ENCODE measurements around the gene TBCE.

GRCh38 chr1:235336903-235337302, 30.3 kb upstream of the TBCE start:
- TF ChIP-seq CTCF (IDR thresholded peaks at IDR 0.05 in 2 of 3, conservative IDR thresholded peaks at IDR 0.05 in 1 of 3; ENCODE audit: borderline replicate concordance in 1 of 3, insufficient read depth in 1 of 3, low read depth in 2 of 3, low read length in 2 of 3) (no peak), RAD21 (IDR thresholded peaks at IDR 0.05; ENCODE audit: low read depth) (no peak), EZH2 (IDR thresholded peaks at IDR 0.05) (no peak), POLR2A (IDR thresholded peaks at IDR 0.05; ENCODE audit: borderline replicate concordance, extremely low read depth, insufficient read depth, insufficient read length) (no peak), POLR2AphosphoS5 (IDR thresholded peaks at IDR 0.05; ENCODE audit: low read depth, low read length) (no peak), ZNF274 (IDR thresholded peaks at IDR 0.05; ENCODE audit: low read depth, low read length) (no peak), YY1 (IDR thresholded peaks at IDR 0.05; ENCODE audit: extremely low read depth, insufficient replicate concordance, low read depth, low read length) (no peak), EZH2phosphoT487 (IDR thresholded peaks at IDR 0.05; ENCODE audit: borderline replicate concordance) (no peak), SP1 (IDR thresholded peaks at IDR 0.05; ENCODE audit: low read depth) (no peak)

All from HCT116 (cell line).